GM06990 (cell line): ENCODE results near the gene GAL3ST3.

Experiments
- DNase-seq: peaks from one replicate; pipeline ENCODE4 v3.0.0-alpha.2; 2011; ENCODE audit not compliant: insufficient read length; ENCODE audit errors: extremely low read depth
- H3K27me3 ChIP-seq: replicated peaks from 2 replicates; pipeline ENCODE4 v1.6.0; 2011; ENCODE audit warnings: low read length; ENCODE audit not compliant: control insufficient read depth, insufficient read depth
- H3K36me3 ChIP-seq: 2 replicates; pipeline ENCODE4 v1.5.1; 2011; ENCODE audit warnings: low read length; ENCODE audit not compliant: control insufficient read depth, insufficient read depth
- H3K4me3 ChIP-seq: replicated peaks from 2 replicates; pipeline ENCODE4 v1.5.1; 2011; ENCODE audit warnings: low read depth, mild to moderate bottlenecking, control low read depth, low read length
- TF ChIP-seq, protein P1 (sequence below): IDR thresholded peaks from 2 replicates; pipeline ENCODE4 v1.5.1; 2011; ENCODE audit warnings: low read length, control low read depth, mild to moderate bottlenecking, inconsistent platforms; ENCODE audit not compliant: insufficient read depth, poor library complexity, severe bottlenecking

Gene GAL3ST3

DNA sequence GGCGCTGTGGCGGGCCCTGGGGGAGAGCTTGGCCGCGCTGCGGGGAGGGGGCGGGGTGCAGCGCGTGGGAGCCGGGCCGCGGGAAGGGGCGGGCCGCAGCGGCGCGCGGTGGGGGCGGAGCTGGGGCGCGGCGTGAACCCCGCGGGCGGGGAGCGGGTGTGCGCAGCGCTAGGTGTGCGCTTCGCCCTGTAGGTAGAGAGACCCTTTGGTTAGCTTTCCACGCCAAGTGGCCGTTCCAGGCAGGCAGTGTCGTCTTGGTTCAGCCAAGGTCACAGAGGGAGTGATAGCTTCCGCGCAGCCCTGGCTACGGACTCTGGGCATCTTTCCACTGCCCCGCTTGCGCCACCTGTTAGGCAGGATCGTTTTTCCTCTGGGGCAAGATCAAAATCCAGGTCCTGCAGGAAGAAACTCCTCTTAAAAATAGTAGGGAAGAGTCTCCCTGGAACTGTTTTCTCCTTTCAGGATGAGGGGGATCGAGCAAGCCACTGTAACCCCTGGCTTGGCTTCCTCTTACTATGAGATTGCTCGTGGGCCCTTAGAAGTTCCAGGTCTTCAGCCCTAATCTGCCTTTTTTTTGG, 46.2 kb downstream of the GAL3ST3 start:
- TF ChIP-seq, protein P1, sequence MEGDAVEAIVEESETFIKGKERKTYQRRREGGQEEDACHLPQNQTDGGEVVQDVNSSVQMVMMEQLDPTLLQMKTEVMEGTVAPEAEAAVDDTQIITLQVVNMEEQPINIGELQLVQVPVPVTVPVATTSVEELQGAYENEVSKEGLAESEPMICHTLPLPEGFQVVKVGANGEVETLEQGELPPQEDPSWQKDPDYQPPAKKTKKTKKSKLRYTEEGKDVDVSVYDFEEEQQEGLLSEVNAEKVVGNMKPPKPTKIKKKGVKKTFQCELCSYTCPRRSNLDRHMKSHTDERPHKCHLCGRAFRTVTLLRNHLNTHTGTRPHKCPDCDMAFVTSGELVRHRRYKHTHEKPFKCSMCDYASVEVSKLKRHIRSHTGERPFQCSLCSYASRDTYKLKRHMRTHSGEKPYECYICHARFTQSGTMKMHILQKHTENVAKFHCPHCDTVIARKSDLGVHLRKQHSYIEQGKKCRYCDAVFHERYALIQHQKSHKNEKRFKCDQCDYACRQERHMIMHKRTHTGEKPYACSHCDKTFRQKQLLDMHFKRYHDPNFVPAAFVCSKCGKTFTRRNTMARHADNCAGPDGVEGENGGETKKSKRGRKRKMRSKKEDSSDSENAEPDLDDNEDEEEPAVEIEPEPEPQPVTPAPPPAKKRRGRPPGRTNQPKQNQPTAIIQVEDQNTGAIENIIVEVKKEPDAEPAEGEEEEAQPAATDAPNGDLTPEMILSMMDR, result peak; percentile 19
- DNase-seq, result no peak
- Histone ChIP-seq H3K27me3 (no peaks in the 10 kb centered on the region), H3K4me3 (peak overlapping the region; percentile 96), H3K36me3 (peaks cover 28% of the 10 kb centered on the region)

DNA sequence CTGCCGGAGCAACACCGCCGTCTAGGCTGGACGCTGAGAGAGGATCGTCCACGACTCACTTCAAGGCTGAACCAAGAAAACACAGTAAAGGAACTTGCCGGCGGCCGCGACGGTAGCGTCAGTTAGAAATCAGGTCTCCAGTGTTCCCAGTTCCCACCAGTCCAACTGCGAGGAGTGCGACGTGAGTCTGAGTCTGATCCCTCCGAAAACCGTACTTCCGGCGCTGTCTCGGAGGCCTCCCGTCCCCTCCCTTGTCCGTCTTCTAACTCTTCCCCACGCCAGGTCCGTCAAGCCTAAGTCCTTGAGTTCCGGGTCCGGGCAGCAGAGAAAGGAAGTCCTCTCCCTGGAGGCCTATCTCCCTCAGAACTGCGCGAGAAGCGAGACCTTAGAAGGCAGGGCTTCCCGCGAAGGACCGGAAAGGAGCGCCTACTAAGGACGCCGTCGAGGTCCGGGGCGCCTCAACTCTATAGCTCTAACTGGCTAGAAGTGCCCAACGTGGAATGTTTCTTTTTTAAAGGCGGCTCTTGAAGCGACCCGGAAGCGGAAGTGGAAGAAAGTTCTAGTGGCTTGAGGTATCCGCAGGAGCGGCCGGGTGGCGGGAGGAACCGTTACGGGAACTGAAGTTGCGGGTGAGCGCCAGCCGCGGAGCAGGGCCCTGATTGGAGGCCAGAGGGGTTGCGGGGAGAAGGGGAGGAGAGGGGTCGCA, 46.9 kb downstream of the GAL3ST3 start, which contains the start of the genes BANF1 and EIF1AD:
Gene BANF1, plus strand, starts transcription at position 562 of the 706 bp plus-strand sequence. CDS start 748 bp downstream, outside the sequence.
Gene EIF1AD, minus strand, starts transcription at position 216 of the 706 bp plus-strand sequence. CDS start 1,768 bp downstream, outside the sequence.
- H3K27me3 ChIP-seq, result no peaks in the 10 kb centered on the region
- peaks cover 31% of the 10 kb centered on the region for H3K36me3 ChIP-seq
- peak; percentile 94 for DNase-seq
- peak within 1 kb of the TSS; percentile 96 for H3K4me3 ChIP-seq
- TF ChIP-seq, protein P1, result no peak

DNA sequence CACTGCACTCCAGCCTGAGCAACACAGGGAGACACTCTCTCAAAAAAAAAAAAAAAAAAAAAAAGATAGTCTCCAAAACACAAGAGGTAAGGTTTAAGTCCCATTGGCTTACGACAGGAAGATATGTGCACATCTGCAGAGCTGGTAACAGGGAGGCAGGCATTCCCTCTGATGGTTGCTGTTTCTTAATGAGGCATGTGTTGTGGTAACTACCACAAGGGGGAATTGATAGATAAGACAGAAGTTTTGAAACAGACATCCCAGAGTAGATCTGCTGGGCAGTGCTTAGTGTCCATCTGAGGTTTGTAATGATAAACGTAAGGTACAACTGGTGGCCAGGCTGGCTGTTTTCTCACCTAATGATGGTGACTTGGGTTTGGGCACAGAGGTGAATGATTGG, 51.7 kb downstream of the GAL3ST3 start:
- peaks cover 25% of the 10 kb centered on the region for H3K36me3 ChIP-seq
- H3K4me3 ChIP-seq, result no peak overlapping the region
- no peak for DNase-seq

GRCh38 chr11:65992056-65992455, 56.9 kb downstream of the GAL3ST3 start:
- no peak for DNase-seq
- H3K27me3 ChIP-seq, result no peaks in the 10 kb centered on the region
- no peaks in the 10 kb centered on the region; the same call in 1 of the 2 replicates for H3K36me3 ChIP-seq
- TF ChIP-seq, protein P1, result no peak
- no peak overlapping the region for H3K4me3 ChIP-seq

More for the DNA sequence above, 51.7 kb downstream of the GAL3ST3 start:
- TF ChIP-seq, protein P1, result no peak
- no peaks in the 10 kb centered on the region for H3K27me3 ChIP-seq
